GM21529 (cell line): Measurements from ENCODE around the gene NUS1.
A peak's percentile ranks its signal among the peaks of the same experiment; 100 is the strongest.
"Not testable (repeated sequence)": the region's sequence is repeated elsewhere in the genome, so short reads cannot be mapped to it uniquely, and the experiment has no call there.

Experiments
- ATAC-seq: cut with Tn5 transposase; IDR thresholded peaks from one replicate; pipeline ENCODE4 v1.9.1; 2021; ENCODE audit not compliant: unreplicated experiment

The NUS1 gene

GRCh38 chr6:117674991-117675657 is at the start of gene NUS1:
NUS1 (plus strand) TSS chr6:117675469; CDS start chr6:117675671, 202 bp downstream.
- ATAC-seq = peak; percentile 98

- no peak for ATAC-seq
Observed at GRCh38 chr6:117627533-117627932, 47.7 kb upstream of the NUS1 start.

- no peak for ATAC-seq
Observed at GRCh38 chr6:117629119-117629660, 46.1 kb upstream of the NUS1 start.

GRCh38 chr6:117637770-117638169 is 37.5 kb upstream of the NUS1 start:
- no peak for ATAC-seq

- ATAC-seq = no peak
Observed at GRCh38 chr6:117642976-117643375, 32.3 kb upstream of the NUS1 start.

- ATAC-seq = not testable (repeated sequence)
Observed at GRCh38 chr6:117651984-117652383, 23.3 kb upstream of the NUS1 start.

GRCh38 chr6:117653949-117654348 is 21.3 kb upstream of the NUS1 start:
- no peak for ATAC-seq

- no peak for ATAC-seq
Observed at GRCh38 chr6:117655380-117655779, 19.9 kb upstream of the NUS1 start.

GRCh38 chr6:117666881-117667280 is 8.4 kb upstream of the NUS1 start:
- no peak for ATAC-seq

GRCh38 chr6:117668736-117669135 is 6.5 kb upstream of the NUS1 start:
- no peak for ATAC-seq

- no peak for ATAC-seq
Observed at GRCh38 chr6:117674503-117674902, 766 bp upstream of the NUS1 start.

GRCh38 chr6:117675658-117676301 is 511 bp downstream of the NUS1 start:
- peak; percentile 26 for ATAC-seq

GRCh38 chr6:117676577-117677218 is 1.4 kb downstream of the NUS1 start:
- ATAC-seq = no peak

- ATAC-seq = no peak
Observed at GRCh38 chr6:117677553-117678141, 2.4 kb downstream of the NUS1 start.

GRCh38 chr6:117681162-117681741 is 6.0 kb downstream of the NUS1 start:
- ATAC-seq = no peak

GRCh38 chr6:117684749-117685148 is 9.5 kb downstream of the NUS1 start:
- ATAC-seq = no peak

- no peak for ATAC-seq
Observed at GRCh38 chr6:117685359-117685758, 10.1 kb downstream of the NUS1 start.

- ATAC-seq = no peak
Observed at GRCh38 chr6:117687021-117687648, 11.9 kb downstream of the NUS1 start.

GRCh38 chr6:117689584-117689983 is 14.3 kb downstream of the NUS1 start:
- not testable (repeated sequence) for ATAC-seq

GRCh38 chr6:117706504-117706903 is 31.2 kb downstream of the NUS1 start:
- ATAC-seq = no peak
